ENCODE results near the gene PHF2. TPM values are rescaled to one million over a fixed set of nuclear protein-coding genes. Genes with fewer than 3 reads are reported as not detected.

PHF2 gene
- total RNA-seq = 14.9 and 19.9 TPM in 2 replicates

DNA sequence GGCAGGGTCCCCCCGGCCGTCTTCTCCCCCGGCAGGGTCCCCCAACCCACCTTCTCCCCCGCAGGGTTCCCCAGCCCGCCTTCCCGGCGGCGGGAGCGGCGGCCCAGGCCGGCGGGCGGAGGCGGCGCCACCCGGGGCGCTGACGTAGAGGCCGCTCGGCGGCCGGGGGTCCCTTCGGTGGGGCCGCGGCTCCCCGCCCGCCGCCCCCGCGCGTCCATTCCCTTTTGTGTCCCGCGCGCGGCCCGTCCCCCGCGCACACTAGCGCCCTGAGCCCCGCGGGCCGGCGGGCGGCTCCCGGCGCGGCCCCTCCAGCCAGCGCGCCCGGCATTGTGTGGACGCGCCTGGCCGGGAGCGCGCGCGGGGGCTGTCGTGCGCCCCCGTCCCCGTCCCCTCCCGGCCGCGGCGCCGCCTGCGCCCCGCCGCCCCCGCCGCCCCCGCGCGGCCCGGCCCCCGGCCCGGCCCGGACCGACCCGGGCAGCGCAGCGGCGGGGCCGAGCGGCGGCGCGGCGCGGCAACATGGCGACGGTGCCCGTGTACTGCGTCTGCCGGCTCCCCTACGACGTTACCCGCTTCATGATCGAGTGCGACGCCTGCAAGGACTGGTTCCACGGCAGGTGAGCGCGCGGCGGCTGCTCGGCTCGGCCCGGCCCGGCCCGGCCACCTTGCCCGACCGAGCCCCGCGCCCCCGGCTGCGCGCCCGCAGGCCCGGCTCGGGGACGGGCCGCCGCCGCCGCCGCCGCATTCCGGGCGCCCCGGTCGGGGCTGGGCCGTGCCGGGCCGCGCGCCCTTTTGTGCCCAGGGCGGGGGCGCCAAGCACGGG is at the start of gene PHF2:
Gene PHF2 (plus strand): TSS at position 327 of the 820 bp plus-strand sequence. CDS start 190 bp downstream, at position 517.

Other genes with a start within 250 kb of the PHF2 start
- gene FAM120A, start 124.9 kb upstream of the PHF2 start, total RNA-seq = 150 and 153 TPM in 2 replicates
- 38.5 and 39.9 TPM in 2 replicates for gene FAM120AOS, start 123.0 kb upstream of the PHF2 start, total RNA-seq